ENCODE results near the gene SLC18A2.
"Not testable (repeated sequence)": the region's sequence is repeated elsewhere in the genome, so short reads cannot be mapped to it uniquely, and the experiment has no call there.

Gene SLC18A2

GRCh38 chr10:117261501-117261900 lies 20.6 kb downstream of the SLC18A2 start:
- in situ Hi-C loops (cut with MboI; ENCODE audit: low sequenced_read_pairs), result no loop called here

- in situ Hi-C loops (cut with MboI; ENCODE audit: low sequenced_read_pairs), result no loop called here
Measured at GRCh38 chr10:117262291-117262902, 21.5 kb downstream of the SLC18A2 start.

- in situ Hi-C loops (cut with MboI; ENCODE audit: low sequenced_read_pairs), result no loop called here
Measured at GRCh38 chr10:117262903-117263293, 22.0 kb downstream of the SLC18A2 start.

DNA sequence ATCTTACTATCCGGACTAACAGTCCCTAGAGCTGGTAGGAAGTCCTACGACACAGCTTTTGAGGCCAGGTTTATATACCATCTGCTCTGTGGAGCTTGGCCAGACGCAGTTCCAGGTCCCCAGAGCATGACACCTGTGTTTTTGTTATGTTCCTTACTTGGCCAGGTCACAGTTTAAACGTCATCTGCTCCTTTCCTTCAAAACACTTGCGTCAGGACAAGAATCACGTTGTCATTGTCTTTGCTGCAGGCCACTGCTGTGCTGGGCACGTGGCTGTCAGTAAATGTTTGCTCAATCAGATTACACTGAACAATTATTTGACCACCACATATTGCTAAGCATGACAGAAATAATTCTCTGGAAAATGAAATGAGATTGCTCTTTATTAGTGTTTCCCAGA lies 23.9 kb downstream of the SLC18A2 start:
- in situ Hi-C loops (cut with MboI; ENCODE audit: low sequenced_read_pairs), result no loop called here

DNA sequence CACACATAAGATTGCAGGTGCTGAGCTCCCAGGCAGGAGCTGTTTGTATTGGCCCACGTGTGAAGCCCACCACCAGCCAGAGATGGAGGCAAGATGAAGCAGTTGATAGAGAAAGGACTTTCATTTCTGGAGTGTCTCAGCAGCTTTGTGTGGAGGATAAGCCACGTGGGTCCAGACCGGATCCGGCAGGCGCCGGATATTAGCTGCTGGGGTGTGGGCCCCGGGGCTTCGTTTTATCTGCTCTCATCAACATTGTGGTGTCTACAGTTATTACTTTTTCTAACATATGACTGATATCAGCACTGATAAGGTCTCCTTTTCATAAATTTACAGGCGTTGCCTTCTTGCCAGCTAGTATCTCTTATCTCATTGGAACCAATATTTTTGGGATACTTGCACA lies 25.5 kb downstream of the SLC18A2 start:
- in situ Hi-C loops (cut with MboI; ENCODE audit: low sequenced_read_pairs), result no loop called here

- in situ Hi-C loops (cut with MboI; ENCODE audit: low sequenced_read_pairs), result no loop called here
Measured at GRCh38 chr10:117266812-117267211, 25.9 kb downstream of the SLC18A2 start.

DNA sequence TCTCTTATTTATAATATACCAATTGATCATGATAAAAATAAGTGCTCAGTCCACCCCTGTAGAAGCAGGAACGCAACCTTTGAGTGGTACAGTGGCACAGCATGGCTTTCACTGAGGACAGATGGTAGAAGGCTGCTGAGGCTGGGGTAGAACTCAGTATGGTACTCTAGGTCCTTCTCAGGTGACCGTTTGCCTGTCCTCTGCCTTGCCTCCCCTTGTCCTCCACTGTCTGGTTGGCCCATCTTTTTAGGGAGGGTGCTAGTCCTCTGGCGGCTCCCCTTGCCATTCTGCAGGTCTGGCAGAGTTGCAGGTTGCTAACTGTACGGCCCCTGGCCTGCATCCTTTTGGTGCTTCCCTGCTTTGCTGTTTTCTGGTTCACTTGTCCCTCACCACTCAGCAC lies 27.3 kb downstream of the SLC18A2 start:
- in situ Hi-C loops (cut with MboI; ENCODE audit: low sequenced_read_pairs), result no loop called here

DNA sequence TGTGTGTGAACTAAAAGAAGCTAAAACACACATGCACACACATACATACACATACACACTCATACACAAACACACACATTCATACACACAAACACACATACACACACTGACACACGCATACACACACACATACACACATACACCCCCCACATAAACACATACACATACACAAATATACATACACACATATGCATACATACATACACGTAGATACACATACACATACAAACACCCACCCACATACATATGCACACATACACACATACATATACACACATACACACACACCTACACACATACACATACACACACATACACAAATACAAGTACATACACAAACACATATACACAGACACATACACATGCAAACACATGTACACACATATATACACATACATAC lies 28.0 kb downstream of the SLC18A2 start:
- in situ Hi-C loops (cut with MboI; ENCODE audit: low sequenced_read_pairs), result no loop called here

DNA sequence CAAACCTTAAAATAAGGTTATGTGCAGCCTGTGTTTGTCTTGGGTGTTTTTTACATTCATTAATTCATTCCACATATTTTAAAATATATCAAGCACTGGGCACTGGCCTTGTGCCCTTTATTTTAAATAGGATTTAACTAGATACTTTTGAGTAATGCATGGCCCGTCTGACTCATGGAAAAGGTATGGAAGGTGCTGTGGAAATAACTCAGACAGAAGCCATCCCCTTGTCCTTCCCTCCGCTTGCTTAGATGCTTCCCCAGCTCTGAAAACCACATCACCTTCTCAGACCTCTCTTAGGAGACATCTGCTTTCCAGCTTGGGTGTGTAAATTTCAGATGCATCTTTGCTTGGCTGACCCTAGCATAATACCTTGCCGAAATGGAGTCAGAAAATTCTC lies 30.5 kb downstream of the SLC18A2 start:
- in situ Hi-C loops (cut with MboI; ENCODE audit: low sequenced_read_pairs), result no loop called here

- in situ Hi-C loops (cut with MboI; ENCODE audit: low sequenced_read_pairs), result no loop called here
Measured at GRCh38 chr10:117272195-117273076, 31.5 kb downstream of the SLC18A2 start.

- in situ Hi-C loops (cut with MboI; ENCODE audit: low sequenced_read_pairs), result no loop called here
Measured at GRCh38 chr10:117273980-117274379, 33.1 kb downstream of the SLC18A2 start.

GRCh38 chr10:117274509-117274908 lies 33.6 kb downstream of the SLC18A2 start:
- in situ Hi-C loops (cut with MboI; ENCODE audit: low sequenced_read_pairs), result no loop called here

DNA sequence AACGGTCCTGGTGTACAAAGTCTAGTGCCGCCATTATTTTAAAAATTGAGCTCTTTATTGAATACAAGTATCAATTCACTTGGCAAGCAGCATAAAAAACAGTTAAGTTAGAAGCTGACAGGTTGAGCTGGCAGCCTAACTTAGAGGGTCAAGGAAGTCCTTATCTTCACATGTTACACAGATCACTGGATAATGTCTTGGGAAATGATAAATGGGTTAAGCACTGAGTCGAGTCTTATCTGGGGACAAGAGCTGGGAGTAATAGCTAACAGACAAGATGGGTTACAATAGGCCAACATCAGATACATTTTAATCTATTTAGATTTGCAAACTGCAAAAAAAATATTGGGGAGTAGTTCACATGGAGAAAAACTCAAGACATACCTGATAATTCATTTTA lies 34.2 kb downstream of the SLC18A2 start:
- in situ Hi-C loops (cut with MboI; ENCODE audit: low sequenced_read_pairs), result no loop called here

- in situ Hi-C loops (cut with MboI; ENCODE audit: low sequenced_read_pairs), result no loop called here
Measured at GRCh38 chr10:117277675-117278074, 36.8 kb downstream of the SLC18A2 start.

- in situ Hi-C loops (cut with MboI; ENCODE audit: low sequenced_read_pairs), result no loop called here
Measured at GRCh38 chr10:117284716-117285494, 44.0 kb downstream of the SLC18A2 start.

GRCh38 chr10:117290872-117291271 lies 50.0 kb downstream of the SLC18A2 start:
- in situ Hi-C loops (cut with MboI; ENCODE audit: low sequenced_read_pairs), result not testable (repeated sequence)

GRCh38 chr10:117294039-117294645 lies 53.2 kb downstream of the SLC18A2 start:
- in situ Hi-C loops (cut with MboI; ENCODE audit: low sequenced_read_pairs), result no loop called here

DNA sequence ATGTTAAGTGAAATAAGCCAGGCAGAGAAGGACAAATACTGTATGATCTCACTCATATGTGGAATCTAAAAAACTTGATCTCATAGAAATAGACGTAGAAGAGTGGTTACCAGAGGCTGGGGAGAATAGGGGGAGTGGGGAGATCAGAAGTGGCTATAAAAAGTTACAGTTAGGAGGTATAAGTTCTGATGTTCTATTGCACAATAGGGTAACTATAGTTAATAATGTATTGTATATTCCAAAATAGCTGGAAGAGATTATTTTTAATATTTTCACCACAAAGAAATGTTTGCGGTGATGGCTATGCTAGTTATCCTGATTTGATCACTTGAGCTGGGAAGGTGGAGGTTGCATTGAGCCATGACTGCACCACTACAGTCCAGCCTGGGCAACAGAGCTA lies 53.8 kb downstream of the SLC18A2 start:
- in situ Hi-C loops (cut with MboI; ENCODE audit: low sequenced_read_pairs), result no loop called here

DNA sequence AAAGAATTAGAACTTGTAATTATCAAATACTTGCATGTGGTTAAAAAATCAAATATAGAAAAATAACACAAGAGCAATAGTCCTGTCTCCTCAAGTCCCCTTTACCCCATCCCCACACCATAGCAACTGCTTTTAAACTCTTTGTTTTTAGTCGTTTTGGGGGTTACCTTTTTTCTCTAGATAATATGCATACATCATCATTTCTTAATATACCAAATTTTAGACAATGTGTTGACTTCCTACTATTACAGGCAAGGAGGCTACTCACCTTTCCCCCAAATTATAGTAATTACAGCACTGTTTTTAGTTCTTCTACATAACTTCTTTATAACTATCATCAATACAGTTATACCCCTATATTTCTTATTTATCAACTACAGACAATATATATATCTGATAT lies 57.3 kb downstream of the SLC18A2 start:
- in situ Hi-C loops (cut with MboI; ENCODE audit: low sequenced_read_pairs), result no loop called here

DNA sequence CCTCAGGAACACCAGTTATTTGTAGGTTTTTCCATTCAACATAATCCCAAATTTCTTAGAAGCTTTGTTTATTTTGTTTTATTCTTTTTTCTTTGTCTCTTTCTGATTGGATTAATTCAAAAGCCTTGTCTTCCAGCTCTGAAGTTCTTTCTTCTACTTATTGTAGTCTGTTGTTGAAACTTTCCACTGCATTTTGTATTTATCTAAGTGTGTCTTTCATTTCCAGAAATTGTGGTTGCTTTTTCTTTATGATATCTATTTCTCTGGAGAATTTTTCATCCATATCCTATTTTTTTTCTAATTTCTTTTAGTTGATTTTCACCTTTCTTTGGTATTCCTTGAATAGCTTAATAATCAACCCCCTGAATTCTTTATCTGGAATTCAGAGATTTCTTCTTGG lies 58.5 kb downstream of the SLC18A2 start:
- in situ Hi-C loops (cut with MboI; ENCODE audit: low sequenced_read_pairs), result no loop called here

DNA sequence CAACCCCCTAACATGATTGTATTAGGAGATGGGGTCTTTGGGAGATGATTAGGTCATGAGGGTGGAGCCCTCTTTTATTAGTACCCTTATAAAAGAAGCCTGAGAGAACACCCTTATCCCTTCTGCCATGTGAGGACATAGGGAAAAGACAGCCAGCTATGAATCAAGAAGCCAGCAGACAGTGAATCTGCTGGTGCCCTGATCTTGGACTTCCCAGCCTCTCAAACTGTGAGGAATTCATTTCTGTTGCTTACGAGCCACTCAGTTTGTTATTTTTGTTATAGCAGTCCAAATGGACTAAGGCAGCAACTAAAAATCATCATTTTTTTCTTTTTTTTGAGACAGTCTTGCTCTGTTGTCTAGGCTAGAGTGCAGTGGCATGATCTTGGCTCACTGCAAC lies 59.8 kb downstream of the SLC18A2 start:
- in situ Hi-C loops (cut with MboI; ENCODE audit: low sequenced_read_pairs), result no loop called here

All from HL-60/S4 (cell line).